Measurements from ENCODE around the gene ZNF385C. TPM values are rescaled to one million over a fixed set of nuclear protein-coding genes. Genes with fewer than 3 reads are reported as not detected.
A peak's percentile ranks its signal among the peaks of the same experiment; 100 is the strongest.

ZNF385C gene
- total and polyA plus RNA-seq, 2 donors: 0.65 to 1.2 TPM

DNA sequence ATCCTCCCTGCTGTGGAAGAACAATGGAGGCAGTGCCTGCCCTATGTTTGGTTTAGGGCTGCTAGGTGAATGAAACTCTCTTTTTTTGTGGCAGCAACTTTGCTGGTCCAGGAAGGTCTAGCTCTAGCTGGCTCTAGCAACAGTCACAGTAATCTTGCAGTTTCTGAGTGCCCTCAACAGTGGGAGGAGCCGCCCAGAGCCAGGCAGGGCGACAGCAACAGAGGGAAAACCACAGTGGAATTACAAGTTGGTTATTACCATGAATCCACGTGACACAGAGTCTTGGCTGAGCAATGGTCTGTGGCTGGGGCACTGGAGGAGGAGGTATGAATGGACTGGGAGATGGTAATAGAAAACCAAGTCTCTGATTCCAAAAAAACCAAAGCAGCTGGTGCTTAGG lies 34.7 kb upstream of the ZNF385C start:
- Histone ChIP-seq H3K4me3 (ENCODE audit: low read depth, low read length) (no peak overlapping the region), H3K27ac (ENCODE audit: low read depth) (no peak overlapping the region), H3K4me1 (ENCODE audit: insufficient read depth) (peaks cover 3% of the 10 kb centered on the region), H3K36me3 (ENCODE audit: insufficient read depth) (no peaks in the 10 kb centered on the region)
- DNase-seq (ENCODE audit: extremely low spot score): no peak
- WGBS: 66% methylated on average over 3 of the region's 3 CpGs

DNA sequence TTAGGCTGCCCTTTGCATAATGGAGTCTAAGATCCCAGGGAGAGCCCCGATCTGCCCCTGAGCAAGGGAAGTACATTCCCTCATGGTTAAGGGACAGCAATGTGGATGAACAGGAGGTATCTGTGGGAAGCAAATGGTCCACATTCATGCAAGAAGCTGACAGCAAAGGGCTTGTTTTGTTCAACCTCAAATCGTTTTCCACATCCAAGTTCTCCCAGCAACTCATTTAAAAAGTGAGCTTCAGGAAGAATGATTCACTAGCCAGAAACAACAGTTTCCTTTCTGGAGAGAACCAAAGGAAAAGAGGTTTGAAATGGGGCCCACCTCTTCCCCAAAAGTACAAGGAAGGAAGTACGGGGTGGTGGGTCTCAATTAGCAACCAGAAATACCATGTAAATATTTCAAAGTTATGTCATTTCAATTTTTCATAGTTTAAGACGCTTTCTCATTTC lies 33.7 kb upstream of the ZNF385C start:
- 57% methylated on average over 4 of the region's 4 CpGs for WGBS
- Histone ChIP-seq H3K27ac (ENCODE audit: low read depth) (no peak overlapping the region), H3K36me3 (ENCODE audit: insufficient read depth) (peaks cover 1% of the 10 kb centered on the region), H3K4me3 (ENCODE audit: low read depth, low read length) (no peak overlapping the region), H3K4me1 (ENCODE audit: insufficient read depth) (peaks cover 3% of the 10 kb centered on the region)
- DNase-seq (ENCODE audit: extremely low spot score): no peak

DNA sequence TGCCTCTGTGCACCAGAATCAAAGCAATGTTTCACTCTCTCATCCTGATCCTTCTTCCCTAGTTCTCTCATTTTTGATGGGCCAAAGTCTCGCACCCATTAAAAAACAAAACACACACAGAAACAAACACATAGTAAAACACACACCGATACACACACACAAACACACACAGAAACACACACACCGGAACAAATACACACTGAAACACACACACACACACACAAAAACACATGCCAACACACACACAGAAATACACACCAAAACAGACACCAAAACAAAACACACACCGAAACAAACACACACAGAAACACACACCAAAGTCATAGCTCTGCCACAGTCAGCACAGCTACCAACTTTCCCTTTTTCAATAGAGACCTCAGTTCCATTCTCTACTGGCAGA lies 33.0 kb upstream of the ZNF385C start:
- peaks cover 5% of the 10 kb centered on the region for H3K36me3 ChIP-seq (ENCODE audit: insufficient read depth)

DNA sequence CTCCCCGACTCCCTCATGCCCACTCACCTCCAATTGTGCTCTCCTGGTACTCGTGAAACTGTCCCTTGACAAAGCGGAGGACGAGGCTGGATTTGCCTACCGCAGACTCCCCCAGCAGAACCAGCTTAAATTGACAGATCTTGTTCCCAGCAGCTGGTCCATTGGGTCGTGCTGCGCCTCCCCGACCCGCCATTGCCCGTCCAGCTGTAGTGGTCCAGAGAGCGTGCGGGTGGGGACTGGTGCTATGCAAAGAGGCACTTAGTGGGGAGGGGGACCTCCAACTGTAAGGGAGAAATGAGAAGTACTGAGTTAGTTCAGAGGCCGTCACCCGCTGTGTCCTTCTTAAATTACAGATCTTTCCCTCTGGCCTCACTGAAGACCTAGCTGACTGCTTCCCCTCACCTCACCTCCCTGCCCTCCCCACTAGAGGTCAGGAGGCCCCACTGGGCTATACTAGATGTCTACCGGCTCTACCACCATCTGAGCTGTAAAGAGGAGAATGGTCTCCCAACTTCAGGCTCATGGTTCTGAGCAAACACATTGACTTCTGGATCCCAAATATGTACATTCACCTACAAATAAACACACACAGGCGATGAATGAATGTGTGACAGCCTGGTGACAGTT lies 32.1 kb upstream of the ZNF385C start:
- Histone ChIP-seq H3K27ac (ENCODE audit: low read depth) (no peak overlapping the region), H3K4me3 (ENCODE audit: low read depth, low read length) (no peak overlapping the region), H3K36me3 (ENCODE audit: insufficient read depth) (peaks cover 5% of the 10 kb centered on the region), H3K4me1 (ENCODE audit: insufficient read depth) (no peaks in the 10 kb centered on the region)
- no peak for DNase-seq (ENCODE audit: extremely low spot score)
- 92% methylated on average over 16 of the region's 16 CpGs for WGBS

More for the DNA sequence above, 33.0 kb upstream of the ZNF385C start:
- DNase-seq (ENCODE audit: extremely low spot score): no peak
- H3K4me3 ChIP-seq (ENCODE audit: low read depth, low read length): no peak overlapping the region
- H3K4me1 ChIP-seq (ENCODE audit: insufficient read depth): no peaks in the 10 kb centered on the region
- 96% methylated on average over 4 of the region's 4 CpGs for WGBS
- H3K27ac ChIP-seq (ENCODE audit: low read depth): peak overlapping the region; percentile 32

DNA sequence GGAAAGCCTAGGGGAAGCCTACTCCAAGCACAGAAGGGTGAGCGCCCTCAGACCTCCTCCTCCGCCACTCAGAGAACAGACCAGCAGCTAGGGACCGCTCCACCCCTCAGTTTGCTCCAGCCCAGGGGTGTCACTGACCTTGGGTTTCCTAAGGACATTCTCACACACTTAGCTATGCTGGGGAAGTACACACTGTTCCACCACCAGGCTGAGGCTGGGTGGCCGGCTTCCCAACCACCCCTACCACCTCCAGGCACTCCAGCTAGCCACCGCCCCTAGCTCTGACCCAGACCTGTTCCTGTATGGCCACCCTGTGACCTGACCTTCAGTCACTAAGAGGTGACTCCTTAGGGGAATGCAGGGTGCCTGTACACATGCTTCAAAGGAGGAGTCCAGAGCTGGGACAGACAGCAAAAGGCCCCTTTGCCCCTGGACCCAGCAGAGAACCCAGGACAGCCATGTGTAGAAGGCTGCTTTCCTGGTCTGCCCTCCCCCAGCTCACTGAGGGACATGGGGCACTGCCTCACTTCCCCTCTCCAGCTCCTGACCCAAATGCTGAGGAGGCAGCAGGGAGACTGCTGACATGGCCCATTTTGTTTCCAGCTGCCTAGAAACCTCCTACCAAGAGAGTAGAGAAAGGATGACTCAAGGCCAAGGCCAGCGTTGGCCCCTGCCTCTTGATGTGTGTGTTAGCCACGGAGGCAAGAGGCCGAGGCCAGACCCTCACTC lies 31.0 kb upstream of the ZNF385C start:
- WGBS: 90% methylated on average over 8 of the region's 8 CpGs
- Histone ChIP-seq H3K36me3 (ENCODE audit: insufficient read depth) (peaks cover 5% of the 10 kb centered on the region), H3K4me3 (ENCODE audit: low read depth, low read length) (no peak overlapping the region), H3K27ac (ENCODE audit: low read depth) (peak overlapping the region; percentile 44), H3K4me1 (ENCODE audit: insufficient read depth) (no peaks in the 10 kb centered on the region)
- no peak for DNase-seq (ENCODE audit: extremely low spot score)

DNA sequence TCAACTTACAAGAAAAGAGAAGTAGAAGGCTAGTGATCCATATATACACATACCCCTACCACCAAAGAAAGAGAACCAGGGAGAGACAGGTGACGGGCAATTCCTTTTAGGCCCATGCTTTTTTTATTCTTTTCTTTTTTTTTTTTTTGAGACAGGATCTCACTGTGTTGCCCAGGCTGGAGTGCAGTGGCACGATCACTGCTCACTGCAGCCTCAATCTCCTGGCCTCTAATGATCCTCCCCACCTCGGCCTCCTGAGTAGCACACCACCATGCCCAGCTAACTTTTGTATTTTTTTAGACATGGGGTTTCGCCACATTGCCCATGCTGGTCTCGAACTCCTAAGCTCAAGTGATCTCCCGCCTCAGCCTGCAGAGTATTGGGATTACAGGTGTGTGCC lies 29.1 kb upstream of the ZNF385C start:
- no peak overlapping the region for H3K27ac ChIP-seq (ENCODE audit: low read depth)
- WGBS: 88% methylated on average over 6 of the region's 6 CpGs
- no peak for DNase-seq (ENCODE audit: extremely low spot score)
- no peak overlapping the region for H3K4me3 ChIP-seq (ENCODE audit: low read depth, low read length)
- no peaks in the 10 kb centered on the region for H3K4me1 ChIP-seq (ENCODE audit: insufficient read depth)
- H3K36me3 ChIP-seq (ENCODE audit: insufficient read depth): peaks cover 5% of the 10 kb centered on the region

DNA sequence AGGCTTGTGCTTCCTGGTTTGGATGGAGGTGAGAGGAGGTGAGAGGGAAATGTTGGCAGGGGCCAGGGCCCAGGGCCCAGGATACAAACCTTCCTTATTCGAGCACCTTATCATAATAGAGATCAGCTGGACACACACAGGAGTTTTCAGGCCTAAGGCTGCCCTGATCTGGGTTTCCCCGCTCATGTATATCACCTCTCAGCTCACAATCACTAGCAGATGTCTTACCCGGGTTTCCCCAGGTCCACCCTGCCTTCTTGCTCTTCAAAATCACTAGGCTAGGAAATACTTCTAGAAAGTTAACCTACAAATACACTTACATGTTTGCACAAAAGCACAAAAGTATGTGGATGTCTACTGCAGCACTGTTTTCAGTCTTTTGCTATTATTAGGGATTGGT lies 28.6 kb upstream of the ZNF385C start:
- WGBS: 67% methylated on average over 3 of the region's 3 CpGs
- no peak overlapping the region for H3K27ac ChIP-seq (ENCODE audit: low read depth)
- peaks cover 5% of the 10 kb centered on the region for H3K36me3 ChIP-seq (ENCODE audit: insufficient read depth)
- H3K4me1 ChIP-seq (ENCODE audit: insufficient read depth): no peaks in the 10 kb centered on the region
- DNase-seq (ENCODE audit: extremely low spot score): no peak
- H3K4me3 ChIP-seq (ENCODE audit: low read depth, low read length): no peak overlapping the region

DNA sequence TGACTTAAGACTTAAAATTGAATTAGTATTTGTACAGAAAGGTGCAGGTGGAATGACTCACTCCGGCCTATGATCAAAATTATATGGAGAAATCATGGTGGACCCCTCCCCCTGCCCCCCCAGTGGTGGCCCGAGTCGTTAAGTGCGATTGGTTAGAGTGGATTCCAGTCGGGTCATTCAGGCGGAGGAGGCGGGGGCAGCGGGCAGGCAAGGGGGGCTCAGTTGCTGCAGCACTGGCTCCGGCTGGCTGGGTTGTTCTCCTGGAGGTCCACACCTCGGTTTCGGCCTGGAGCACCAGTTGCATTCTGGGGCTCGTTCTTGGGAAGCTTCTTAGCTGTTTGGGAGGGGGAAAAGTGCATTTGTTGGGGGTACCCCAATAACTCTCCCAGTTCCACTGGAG lies 27.3 kb upstream of the ZNF385C start:
- peaks cover 5% of the 10 kb centered on the region for H3K36me3 ChIP-seq (ENCODE audit: insufficient read depth)

DNA sequence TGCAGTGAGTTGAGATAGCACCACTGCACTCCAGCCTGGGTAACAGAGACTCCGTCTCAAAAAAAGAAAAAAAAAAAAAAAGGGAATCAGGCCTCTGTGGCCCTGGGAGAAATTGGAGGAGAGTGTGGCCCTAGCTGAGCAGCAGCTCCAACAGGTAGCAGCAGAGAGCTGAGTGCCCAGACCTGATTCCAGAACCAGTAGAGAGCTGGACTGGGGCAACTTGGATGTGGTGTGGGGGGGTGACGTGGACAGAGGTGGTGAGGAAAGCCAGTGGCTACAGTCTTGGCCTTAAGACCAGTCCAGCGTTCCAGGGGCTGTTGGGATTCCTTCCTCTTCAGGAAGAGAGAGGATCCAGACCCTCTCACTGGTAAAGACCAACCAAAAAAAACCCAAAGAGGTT lies 26.0 kb upstream of the ZNF385C start:
- Histone ChIP-seq H3K36me3 (ENCODE audit: insufficient read depth) (peaks cover 5% of the 10 kb centered on the region), H3K4me1 (ENCODE audit: insufficient read depth) (no peaks in the 10 kb centered on the region), H3K27ac (ENCODE audit: low read depth) (no peak overlapping the region), H3K4me3 (ENCODE audit: low read depth, low read length) (no peak overlapping the region)
- DNase-seq (ENCODE audit: extremely low spot score): no peak
- 85% methylated on average over 3 of the region's 3 CpGs for WGBS

More for the DNA sequence above, 27.3 kb upstream of the ZNF385C start:
- H3K27ac ChIP-seq (ENCODE audit: low read depth): no peak overlapping the region
- WGBS: 77% methylated on average over 12 of the region's 12 CpGs
- H3K4me3 ChIP-seq (ENCODE audit: low read depth, low read length): no peak overlapping the region
- no peak for DNase-seq (ENCODE audit: extremely low spot score)
- no peaks in the 10 kb centered on the region for H3K4me1 ChIP-seq (ENCODE audit: insufficient read depth)

DNA sequence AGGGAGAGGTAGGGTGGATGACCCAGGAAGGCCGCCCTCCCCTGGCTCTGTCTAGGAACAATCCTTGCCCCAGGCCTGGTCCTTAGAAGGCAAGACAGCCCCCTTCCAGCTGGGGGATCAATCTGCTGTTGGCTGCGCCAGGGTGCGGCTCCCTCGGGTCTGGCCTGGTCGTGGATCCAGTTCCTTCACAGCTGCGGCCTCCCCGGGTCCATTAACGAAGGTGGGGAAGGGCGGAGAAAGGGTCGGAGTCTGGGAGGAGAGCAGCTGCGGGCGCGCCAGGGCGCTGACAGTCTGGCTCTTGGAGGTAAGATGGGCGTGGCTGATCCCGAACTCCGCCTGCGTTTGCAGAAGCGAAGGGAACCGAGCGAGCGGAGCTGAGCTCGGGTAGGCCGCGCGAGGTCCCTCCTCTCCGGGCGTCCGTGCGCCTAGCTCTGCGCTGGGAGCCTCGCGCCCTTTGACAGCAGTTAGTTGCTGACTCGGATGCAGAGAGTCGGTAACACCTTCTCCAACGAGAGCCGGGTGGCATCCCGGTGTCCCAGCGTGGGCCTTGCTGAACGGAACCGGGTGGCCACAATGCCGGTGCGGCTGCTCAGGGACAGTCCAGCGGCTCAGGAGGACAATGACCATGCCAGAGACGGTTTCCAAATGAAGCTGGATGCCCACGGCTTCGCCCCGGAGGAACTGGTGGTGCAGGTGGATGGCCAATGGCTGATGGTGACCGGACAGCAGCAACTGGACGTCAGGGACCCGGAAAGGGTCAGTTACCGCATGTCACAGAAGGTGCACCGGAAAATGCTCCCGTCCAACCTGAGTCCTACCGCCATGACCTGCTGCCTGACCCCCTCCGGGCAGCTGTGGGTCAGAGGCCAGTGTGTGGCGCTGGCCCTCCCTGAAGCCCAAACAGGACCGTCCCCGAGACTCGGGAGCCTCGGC lies 24.4 kb upstream of the ZNF385C start, which contains the start of gene HSPB9:
TSS of gene HSPB9 (plus strand) at position 434 of the 933 bp plus-strand sequence. CDS start at position 481, 47 bp downstream.
- no peak for DNase-seq (ENCODE audit: extremely low spot score)

DNA sequence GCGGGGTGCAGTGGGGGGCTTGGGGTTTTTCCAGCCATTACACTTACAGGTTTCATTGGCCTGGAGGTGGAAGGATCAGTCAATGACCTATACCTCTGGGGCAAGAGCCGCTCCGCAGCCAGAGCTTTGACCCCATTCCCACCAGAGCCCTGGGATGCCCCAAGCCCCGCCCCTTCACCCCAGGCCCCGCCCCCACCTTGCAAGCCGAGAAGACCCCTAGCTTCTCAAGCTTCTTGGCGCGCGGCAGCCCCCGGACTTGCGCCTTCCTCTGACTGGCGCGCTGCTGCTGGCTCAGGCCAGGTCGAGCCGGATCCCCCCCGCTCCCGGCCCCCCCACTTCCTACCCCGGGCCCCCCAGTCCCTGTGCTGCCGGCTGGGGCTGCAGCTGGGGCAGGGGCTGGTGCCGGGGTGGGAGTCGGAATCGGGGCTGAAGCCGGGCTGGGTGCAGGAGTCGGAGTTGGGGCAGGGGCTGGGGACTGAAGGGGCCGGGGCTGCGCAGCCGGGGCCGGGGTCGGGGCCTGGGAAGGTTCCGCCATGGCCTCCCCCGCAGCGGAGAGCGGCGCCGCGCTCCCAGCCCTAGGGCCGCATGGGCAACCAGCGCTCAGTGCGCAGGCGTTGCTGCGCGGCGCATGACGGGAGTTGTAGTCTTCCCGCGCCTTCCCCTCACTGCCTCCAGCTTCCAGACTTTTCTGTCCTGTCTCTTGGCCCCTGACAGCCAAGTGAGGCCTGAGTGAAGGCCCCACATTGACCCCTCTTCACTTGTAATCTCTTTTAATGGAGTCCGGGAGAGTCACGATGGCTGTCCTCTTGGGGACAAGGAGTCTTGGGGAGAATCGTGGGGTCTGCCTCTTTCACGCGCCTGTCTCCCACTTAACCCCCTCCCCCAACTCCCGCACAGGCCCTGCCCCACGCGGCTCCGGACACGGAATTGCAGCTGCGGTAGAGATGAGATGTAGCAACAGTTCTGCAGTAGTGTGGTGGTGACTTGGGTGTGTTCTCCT lies 22.8 kb upstream of the ZNF385C start, which contains the start of gene KAT2A:
TSS of gene KAT2A (minus strand) at position 598 of the 1,000 bp plus-strand sequence. CDS start at position 535, 63 bp downstream.
- Histone ChIP-seq H3K4me1 (ENCODE audit: insufficient read depth) (no peaks in the 10 kb centered on the region), H3K4me3 (ENCODE audit: low read depth, low read length) (peak within 1 kb of the TSS; percentile 88), H3K36me3 (ENCODE audit: insufficient read depth) (no peaks in the 10 kb centered on the region), H3K27ac (ENCODE audit: low read depth) (no peak within 1 kb of the TSS)
- no peak for DNase-seq (ENCODE audit: extremely low spot score)
- WGBS: 7% methylated on average over 57 of the region's 57 CpGs

More for the DNA sequence above, 24.4 kb upstream of the ZNF385C start, which contains the start of gene HSPB9:
- Histone ChIP-seq H3K4me1 (ENCODE audit: insufficient read depth) (no peaks in the 10 kb centered on the region), H3K4me3 (ENCODE audit: low read depth, low read length) (no peak within 1 kb of the TSS), H3K27ac (ENCODE audit: low read depth) (no peak within 1 kb of the TSS), H3K36me3 (ENCODE audit: insufficient read depth) (peaks cover 5% of the 10 kb centered on the region)
- WGBS: 52% methylated on average over 61 of the region's 61 CpGs

DNA sequence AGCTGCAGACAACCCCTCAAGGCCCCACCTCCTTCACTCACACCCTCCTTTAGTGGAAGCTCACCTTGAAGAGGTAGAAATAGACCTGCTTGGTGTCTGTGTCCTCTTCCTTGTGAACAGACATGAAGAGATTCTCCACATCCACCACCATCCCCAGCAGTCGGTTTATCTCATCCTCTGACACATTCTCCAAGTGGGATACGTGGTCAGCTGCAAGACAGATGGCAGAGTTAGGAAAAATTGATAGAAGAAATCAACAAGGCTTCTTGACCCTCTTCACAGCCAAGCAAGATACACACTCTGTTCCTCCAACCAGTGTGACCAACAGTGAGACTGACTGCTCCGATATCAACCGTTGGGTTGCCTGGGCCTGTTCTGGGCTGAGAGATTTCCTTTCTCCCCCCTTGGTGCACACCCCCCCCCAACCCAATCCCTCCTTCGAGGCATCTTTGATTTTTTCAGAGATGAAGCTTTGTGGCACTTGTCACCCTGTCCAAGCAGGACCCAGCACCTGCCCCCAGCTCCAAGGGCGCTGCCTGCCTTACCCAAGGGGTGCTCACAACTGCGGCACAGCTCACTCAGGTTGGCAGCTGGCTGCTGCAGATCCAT lies 22.0 kb upstream of the ZNF385C start:
- Histone ChIP-seq H3K27ac (ENCODE audit: low read depth) (no peak overlapping the region), H3K4me3 (ENCODE audit: low read depth, low read length) (peak overlapping the region; percentile 88), H3K4me1 (ENCODE audit: insufficient read depth) (no peaks in the 10 kb centered on the region), H3K36me3 (ENCODE audit: insufficient read depth) (no peaks in the 10 kb centered on the region)
- DNase-seq (ENCODE audit: extremely low spot score): no peak
- WGBS: 44% methylated on average over 7 of the region's 7 CpGs

Data from urinary bladder (tissue), 4 donors.